Colonic mucosa (tissue), 4 donors: ENCODE results near the gene CMTM5. TPM values are rescaled to one million over a fixed set of nuclear protein-coding genes. Genes with fewer than 3 reads are reported as not detected.

Source experiments
- DNase-seq: peaks from one replicate; pipeline ENCODE4 v3.0.0-alpha.2; 2020
- H3K27ac ChIP-seq: fragments of 200-600 bp; one replicate; pipeline ENCODE4 v1.8.0; 2021
- H3K27me3 ChIP-seq: fragments of 200-600 bp; one replicate; pipeline ENCODE4 v1.8.0; 2021
- H3K36me3 ChIP-seq: fragments of 200-600 bp; one replicate; pipeline ENCODE4 v1.8.0; 2021
- H3K4me1 ChIP-seq: fragments of 200-600 bp; one replicate; pipeline ENCODE4 v1.8.0; 2021; ENCODE audit warnings: mild to moderate bottlenecking
- H3K4me3 ChIP-seq: fragments of 200-600 bp; one replicate; pipeline ENCODE4 v1.8.0; 2021
- H3K9ac ChIP-seq, 2 donors: one replicate each; pipeline ENCODE4 v1.7.0; 2013; ENCODE audit warnings: control low read depth in 2 of 2, low read depth in 2 of 2, low read length in 2 of 2
- H3K9me3 ChIP-seq: fragments of 200-600 bp; one replicate; pipeline ENCODE4 v1.8.0; 2021
- intact Hi-C: fragments of 100-400 bp; cut with DNase I; formaldehyde crosslinking; loops from one replicate; pipeline ENCODE4 v1.14.1; 2022
- total RNA-seq, 2 donors: library from RNA; stranded (reverse); fragmentation: NEBNext Ultra II Directional in 1 of 2; extraction: Animal tissue kit (Norgen Biotek cat#: 25700) in 1 of 2; gene quantifications; one replicate each; pipeline ENCODE4 v1.2.1, GENCODE V29; 2021
- TF ChIP-seq, protein P1 (sequence below): fragments of 200-600 bp; IDR thresholded peaks from one replicate; pipeline ENCODE4 v1.8.0; 2022; ENCODE audit warnings: antibody characterized with exemption, mild to moderate bottlenecking
- donor health status: healthy.
- donor health status: DM: no; HTN: no; CAD: no.
- donor health status: DM: no; HTN: no; CAD: no.

Gene CMTM5
- total RNA-seq, 2 donors from 2014 or later: 0.40 to 0.66 TPM

DNA sequence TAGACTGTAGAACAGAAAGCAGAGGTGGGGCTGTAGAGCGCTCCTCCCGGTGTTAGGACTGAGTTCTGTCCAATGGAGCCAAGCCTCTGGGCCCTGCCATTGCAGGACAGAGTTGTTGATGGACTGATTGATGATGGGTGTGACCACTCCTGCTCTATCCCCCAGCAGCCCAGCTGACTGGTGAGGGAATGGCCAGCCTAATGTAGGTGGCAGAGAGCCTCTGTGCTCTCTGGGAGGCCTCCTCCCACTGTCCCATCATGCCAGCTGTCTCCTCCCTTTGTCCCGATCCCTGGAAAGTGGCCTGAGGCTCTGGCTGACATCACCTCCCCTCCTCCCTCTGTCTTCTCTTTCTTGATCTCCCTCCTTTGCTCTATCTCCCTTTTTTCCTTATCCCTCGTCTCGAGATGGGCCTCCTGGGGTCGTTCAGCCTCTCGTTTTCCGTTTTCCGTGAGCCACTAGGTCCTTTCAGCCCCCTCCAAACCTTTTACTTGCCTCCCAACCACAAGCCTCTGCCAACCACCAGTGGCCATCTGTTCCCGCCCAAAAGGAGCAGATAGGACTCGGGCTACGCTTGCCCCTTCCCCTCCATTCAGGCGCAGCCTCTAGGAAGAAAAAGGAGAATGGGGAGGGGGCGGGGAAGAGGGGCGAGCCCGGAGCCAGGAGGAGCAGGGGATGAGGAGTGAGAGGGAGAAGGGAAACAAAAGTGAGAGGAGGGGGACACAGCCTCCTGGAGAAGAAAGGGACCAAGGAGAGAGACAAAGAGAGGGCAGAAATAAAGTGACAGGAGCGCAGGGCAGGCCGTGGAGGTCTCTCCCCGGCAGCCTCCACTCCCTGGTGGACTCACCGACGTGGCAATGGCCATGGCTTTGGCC is 12.4 kb upstream of the CMTM5 start:
- peak overlapping the region; percentile 82 for H3K27ac ChIP-seq
- H3K9ac ChIP-seq: peak overlapping the region; percentile 61 to 76
- no peaks in the 10 kb centered on the region for H3K9me3 ChIP-seq
- peaks cover 22% of the 10 kb centered on the region for H3K27me3 ChIP-seq
- peak overlapping the region; percentile 27 for H3K4me3 ChIP-seq
- H3K36me3 ChIP-seq: no peaks in the 10 kb centered on the region
- DNase-seq: no peak
- TF ChIP-seq, protein P1, sequence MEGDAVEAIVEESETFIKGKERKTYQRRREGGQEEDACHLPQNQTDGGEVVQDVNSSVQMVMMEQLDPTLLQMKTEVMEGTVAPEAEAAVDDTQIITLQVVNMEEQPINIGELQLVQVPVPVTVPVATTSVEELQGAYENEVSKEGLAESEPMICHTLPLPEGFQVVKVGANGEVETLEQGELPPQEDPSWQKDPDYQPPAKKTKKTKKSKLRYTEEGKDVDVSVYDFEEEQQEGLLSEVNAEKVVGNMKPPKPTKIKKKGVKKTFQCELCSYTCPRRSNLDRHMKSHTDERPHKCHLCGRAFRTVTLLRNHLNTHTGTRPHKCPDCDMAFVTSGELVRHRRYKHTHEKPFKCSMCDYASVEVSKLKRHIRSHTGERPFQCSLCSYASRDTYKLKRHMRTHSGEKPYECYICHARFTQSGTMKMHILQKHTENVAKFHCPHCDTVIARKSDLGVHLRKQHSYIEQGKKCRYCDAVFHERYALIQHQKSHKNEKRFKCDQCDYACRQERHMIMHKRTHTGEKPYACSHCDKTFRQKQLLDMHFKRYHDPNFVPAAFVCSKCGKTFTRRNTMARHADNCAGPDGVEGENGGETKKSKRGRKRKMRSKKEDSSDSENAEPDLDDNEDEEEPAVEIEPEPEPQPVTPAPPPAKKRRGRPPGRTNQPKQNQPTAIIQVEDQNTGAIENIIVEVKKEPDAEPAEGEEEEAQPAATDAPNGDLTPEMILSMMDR: no peak
- intact Hi-C loops: no loop called here
- H3K4me1 ChIP-seq: no peaks in the 10 kb centered on the region

- H3K27ac ChIP-seq: peak within 1 kb of the TSS; percentile 82
- intact Hi-C loops: no loop called here
- peak within 1 kb of the TSS; percentile 27 for H3K4me3 ChIP-seq
- no peaks in the 10 kb centered on the region for H3K36me3 ChIP-seq
- H3K9ac ChIP-seq: peak within 1 kb of the TSS; percentile 61 to 76
- TF ChIP-seq, protein P1: no peak
- H3K4me1 ChIP-seq: no peaks in the 10 kb centered on the region
- no peaks in the 10 kb centered on the region for H3K9me3 ChIP-seq
- peaks cover 22% of the 10 kb centered on the region for H3K27me3 ChIP-seq
- DNase-seq: no peak
Observed at GRCh38 chr14:23365036-23365731, 11.7 kb upstream of the CMTM5 start, which contains the start of gene EFS. TSS of gene EFS (minus strand) at chr14:23365172. CDS start at chr14:23365025, 147 bp downstream.

- H3K4me1 ChIP-seq: no peaks in the 10 kb centered on the region
- H3K27me3 ChIP-seq: peaks cover 22% of the 10 kb centered on the region
- H3K9me3 ChIP-seq: no peaks in the 10 kb centered on the region
- H3K4me3 ChIP-seq: peak overlapping the region; percentile 27
- TF ChIP-seq, protein P1: no peak
- peak overlapping the region; percentile 19 to 76 for H3K9ac ChIP-seq
- peak; percentile 53 for DNase-seq
- H3K36me3 ChIP-seq: no peaks in the 10 kb centered on the region
- intact Hi-C loops: no loop called here
- peak overlapping the region; percentile 82 for H3K27ac ChIP-seq
Observed at GRCh38 chr14:23365732-23366425, 11.0 kb upstream of the CMTM5 start.

- Histone ChIP-seq H3K36me3 (no peaks in the 10 kb centered on the region), H3K4me3 (no peak overlapping the region), H3K9ac (peak overlapping the region; percentile 26 to 43), H3K27me3 (peaks cover 22% of the 10 kb centered on the region), H3K27ac (peak overlapping the region; percentile 82), H3K9me3 (no peaks in the 10 kb centered on the region), H3K4me1 (no peaks in the 10 kb centered on the region)
- TF ChIP-seq, protein P1: no peak
- DNase-seq: peak; percentile 46
- intact Hi-C loops: no loop called here
Observed at GRCh38 chr14:23366426-23366921, 10.4 kb upstream of the CMTM5 start.

DNA sequence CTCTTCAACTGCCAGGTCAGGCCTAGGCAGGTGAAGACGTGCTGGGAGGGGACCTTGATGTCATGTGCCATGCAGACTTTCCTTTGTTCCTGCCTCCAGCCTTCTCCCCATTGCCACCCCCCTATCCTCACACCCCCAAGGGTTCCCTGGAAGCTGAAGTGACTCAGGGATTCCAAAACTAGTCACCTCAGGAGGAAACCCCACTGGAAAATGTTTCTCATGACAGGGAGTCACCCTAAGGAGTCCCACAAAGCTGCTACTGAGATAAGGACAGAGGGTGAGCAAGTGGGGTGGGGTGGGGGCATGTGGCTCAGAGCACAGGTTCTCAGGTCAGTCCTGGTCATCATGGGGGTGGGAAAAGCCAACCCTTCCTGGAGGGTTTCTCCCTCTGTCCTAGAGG is 6.6 kb upstream of the CMTM5 start:
- Histone ChIP-seq H3K27ac (no peak overlapping the region), H3K4me3 (no peak overlapping the region)

More for the DNA sequence above, 6.6 kb upstream of the CMTM5 start:
- intact Hi-C loops: no loop called here
- TF ChIP-seq, protein P1: no peak
- Histone ChIP-seq H3K4me1 (no peaks in the 10 kb centered on the region), H3K9ac (no peak overlapping the region), H3K36me3 (no peaks in the 10 kb centered on the region), H3K27me3 (peaks cover 10% of the 10 kb centered on the region), H3K9me3 (no peaks in the 10 kb centered on the region)
- no peak for DNase-seq
